Measurements from ENCODE around the gene SAFB. TPM values are rescaled to one million over a fixed set of nuclear protein-coding genes. Genes with fewer than 3 reads are reported as not detected.

SAFB gene
- polyA plus RNA-seq, 1 donor from 2014 or later, result 89.8 TPM

DNA sequence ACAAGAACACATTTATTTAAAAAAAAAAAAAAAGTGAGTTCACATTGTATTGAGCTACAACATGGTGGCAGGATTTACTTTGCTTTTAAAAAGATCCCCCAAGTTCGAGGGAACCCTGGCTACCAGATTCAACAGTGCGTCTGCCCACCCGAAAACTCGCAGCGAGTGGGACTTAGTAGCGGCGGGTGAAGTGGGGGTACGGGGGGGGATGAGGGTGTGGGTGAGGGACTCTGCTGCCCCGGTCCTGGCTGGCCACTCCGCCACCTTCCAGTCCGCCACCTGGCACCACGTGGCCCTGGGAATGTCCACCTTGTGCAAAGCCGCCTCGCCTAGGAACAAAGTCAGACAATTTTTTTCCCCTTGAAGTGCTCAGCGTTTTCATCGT is 35.8 kb upstream of the SAFB start:
- Histone ChIP-seq H4K20me1 (ENCODE audit: insufficient read depth) (no peaks in the 10 kb centered on the region), H3K4me3 (ENCODE audit: low read length) (no peak overlapping the region), H3K36me3 (ENCODE audit: insufficient read depth, low read length) (no peaks in the 10 kb centered on the region), H3K27me3 (ENCODE audit: insufficient read depth, low read depth, low read length) (no peaks in the 10 kb centered on the region), H3K4me2 (ENCODE audit: low read length) (no peak overlapping the region), H3K9me3 (ENCODE audit: low read length) (no peaks in the 10 kb centered on the region), H3K79me2 (replicated peaks; ENCODE audit: insufficient read depth, low read length) (no peaks in the 10 kb centered on the region), H2AFZ (ENCODE audit: low read depth, low read length) (no peak overlapping the region), H3F3A (ENCODE audit: insufficient read depth, low read length, poor library complexity, severe bottlenecking) (no peaks in the 10 kb centered on the region), H3K9me2 (ENCODE audit: insufficient read depth, low read length) (no peaks in the 10 kb centered on the region), H3K27ac (ENCODE audit: low read length) (no peak overlapping the region), H3K9ac (ENCODE audit: low read length) (no peak overlapping the region)
- TF ChIP-seq, protein P1, sequence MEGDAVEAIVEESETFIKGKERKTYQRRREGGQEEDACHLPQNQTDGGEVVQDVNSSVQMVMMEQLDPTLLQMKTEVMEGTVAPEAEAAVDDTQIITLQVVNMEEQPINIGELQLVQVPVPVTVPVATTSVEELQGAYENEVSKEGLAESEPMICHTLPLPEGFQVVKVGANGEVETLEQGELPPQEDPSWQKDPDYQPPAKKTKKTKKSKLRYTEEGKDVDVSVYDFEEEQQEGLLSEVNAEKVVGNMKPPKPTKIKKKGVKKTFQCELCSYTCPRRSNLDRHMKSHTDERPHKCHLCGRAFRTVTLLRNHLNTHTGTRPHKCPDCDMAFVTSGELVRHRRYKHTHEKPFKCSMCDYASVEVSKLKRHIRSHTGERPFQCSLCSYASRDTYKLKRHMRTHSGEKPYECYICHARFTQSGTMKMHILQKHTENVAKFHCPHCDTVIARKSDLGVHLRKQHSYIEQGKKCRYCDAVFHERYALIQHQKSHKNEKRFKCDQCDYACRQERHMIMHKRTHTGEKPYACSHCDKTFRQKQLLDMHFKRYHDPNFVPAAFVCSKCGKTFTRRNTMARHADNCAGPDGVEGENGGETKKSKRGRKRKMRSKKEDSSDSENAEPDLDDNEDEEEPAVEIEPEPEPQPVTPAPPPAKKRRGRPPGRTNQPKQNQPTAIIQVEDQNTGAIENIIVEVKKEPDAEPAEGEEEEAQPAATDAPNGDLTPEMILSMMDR (IDR thresholded peaks at IDR 0.05; ENCODE audit: poor library complexity, severe bottlenecking), result no peak
- TF ChIP-seq SMC3 (conservative IDR thresholded peaks at IDR 0.05; ENCODE audit: poor library complexity) (no peak), TAF1 (IDR thresholded peaks at IDR 0.05; ENCODE audit: low read depth) (no peak), RAD21 (conservative IDR thresholded peaks at IDR 0.05) (no peak), POLR2AphosphoS5 (IDR thresholded peaks at IDR 0.05) (no peak), EZH2 (IDR thresholded peaks at IDR 0.05; ENCODE audit: borderline replicate concordance, insufficient read depth, low read length, poor library complexity, severe bottlenecking) (no peak), MXI1 (conservative IDR thresholded peaks at IDR 0.05; ENCODE audit: poor library complexity, severe bottlenecking) (no peak), EP300 (conservative IDR thresholded peaks at IDR 0.05; ENCODE audit: poor library complexity, severe bottlenecking) (no peak)
- TF ChIP-seq, protein P2, sequence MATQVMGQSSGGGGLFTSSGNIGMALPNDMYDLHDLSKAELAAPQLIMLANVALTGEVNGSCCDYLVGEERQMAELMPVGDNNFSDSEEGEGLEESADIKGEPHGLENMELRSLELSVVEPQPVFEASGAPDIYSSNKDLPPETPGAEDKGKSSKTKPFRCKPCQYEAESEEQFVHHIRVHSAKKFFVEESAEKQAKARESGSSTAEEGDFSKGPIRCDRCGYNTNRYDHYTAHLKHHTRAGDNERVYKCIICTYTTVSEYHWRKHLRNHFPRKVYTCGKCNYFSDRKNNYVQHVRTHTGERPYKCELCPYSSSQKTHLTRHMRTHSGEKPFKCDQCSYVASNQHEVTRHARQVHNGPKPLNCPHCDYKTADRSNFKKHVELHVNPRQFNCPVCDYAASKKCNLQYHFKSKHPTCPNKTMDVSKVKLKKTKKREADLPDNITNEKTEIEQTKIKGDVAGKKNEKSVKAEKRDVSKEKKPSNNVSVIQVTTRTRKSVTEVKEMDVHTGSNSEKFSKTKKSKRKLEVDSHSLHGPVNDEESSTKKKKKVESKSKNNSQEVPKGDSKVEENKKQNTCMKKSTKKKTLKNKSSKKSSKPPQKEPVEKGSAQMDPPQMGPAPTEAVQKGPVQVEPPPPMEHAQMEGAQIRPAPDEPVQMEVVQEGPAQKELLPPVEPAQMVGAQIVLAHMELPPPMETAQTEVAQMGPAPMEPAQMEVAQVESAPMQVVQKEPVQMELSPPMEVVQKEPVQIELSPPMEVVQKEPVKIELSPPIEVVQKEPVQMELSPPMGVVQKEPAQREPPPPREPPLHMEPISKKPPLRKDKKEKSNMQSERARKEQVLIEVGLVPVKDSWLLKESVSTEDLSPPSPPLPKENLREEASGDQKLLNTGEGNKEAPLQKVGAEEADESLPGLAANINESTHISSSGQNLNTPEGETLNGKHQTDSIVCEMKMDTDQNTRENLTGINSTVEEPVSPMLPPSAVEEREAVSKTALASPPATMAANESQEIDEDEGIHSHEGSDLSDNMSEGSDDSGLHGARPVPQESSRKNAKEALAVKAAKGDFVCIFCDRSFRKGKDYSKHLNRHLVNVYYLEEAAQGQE (IDR thresholded peaks at IDR 0.05; ENCODE audit: borderline replicate concordance), result no peak

DNA sequence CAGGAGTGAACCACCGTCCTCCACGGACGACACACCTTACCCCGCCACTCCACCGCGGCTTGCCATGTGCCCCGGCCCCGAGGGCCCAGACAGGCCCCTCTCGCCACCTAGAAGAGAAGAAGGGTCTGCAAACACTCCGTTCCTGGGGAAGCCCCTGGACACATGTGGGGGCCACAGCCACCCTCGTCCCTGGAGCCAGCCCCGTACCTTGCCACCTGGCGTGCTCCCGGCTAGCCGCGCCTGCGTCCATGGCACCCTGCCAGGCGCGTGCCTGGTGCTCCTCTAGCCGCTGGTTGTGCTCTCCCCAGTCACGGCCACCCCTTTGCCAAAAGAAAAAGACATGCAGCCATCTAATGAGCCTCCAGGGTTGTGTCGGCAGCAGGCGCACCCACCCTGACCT is 35.2 kb upstream of the SAFB start:
- TF ChIP-seq RAD21 (conservative IDR thresholded peaks at IDR 0.05) (no peak), SMC3 (conservative IDR thresholded peaks at IDR 0.05; ENCODE audit: poor library complexity) (no peak), EP300 (conservative IDR thresholded peaks at IDR 0.05; ENCODE audit: poor library complexity, severe bottlenecking) (no peak), POLR2AphosphoS5 (IDR thresholded peaks at IDR 0.05) (no peak), MXI1 (conservative IDR thresholded peaks at IDR 0.05; ENCODE audit: poor library complexity, severe bottlenecking) (no peak), EZH2 (IDR thresholded peaks at IDR 0.05; ENCODE audit: borderline replicate concordance, insufficient read depth, low read length, poor library complexity, severe bottlenecking) (no peak), TAF1 (IDR thresholded peaks at IDR 0.05; ENCODE audit: low read depth) (no peak)
- TF ChIP-seq, protein P1 (IDR thresholded peaks at IDR 0.05; ENCODE audit: poor library complexity, severe bottlenecking), result no peak
- TF ChIP-seq, protein P2 (IDR thresholded peaks at IDR 0.05; ENCODE audit: borderline replicate concordance), result no peak
- no peak overlapping the region for H3K9ac ChIP-seq (ENCODE audit: low read length)
- H3K4me2 ChIP-seq (ENCODE audit: low read length), result no peak overlapping the region
- H4K20me1 ChIP-seq (ENCODE audit: insufficient read depth), result no peaks in the 10 kb centered on the region
- no peak overlapping the region for H2AFZ ChIP-seq (ENCODE audit: low read depth, low read length)
- no peaks in the 10 kb centered on the region for H3K27me3 ChIP-seq (ENCODE audit: insufficient read depth, low read depth, low read length)
- H3K36me3 ChIP-seq (ENCODE audit: insufficient read depth, low read length), result no peaks in the 10 kb centered on the region
- H3K27ac ChIP-seq (ENCODE audit: low read length), result no peak overlapping the region
- H3K9me2 ChIP-seq (ENCODE audit: insufficient read depth, low read length), result no peaks in the 10 kb centered on the region
- H3K4me3 ChIP-seq (ENCODE audit: low read length), result no peak overlapping the region
- no peaks in the 10 kb centered on the region for H3K9me3 ChIP-seq (ENCODE audit: low read length)
- no peaks in the 10 kb centered on the region for H3F3A ChIP-seq (ENCODE audit: insufficient read depth, low read length, poor library complexity, severe bottlenecking)
- H3K79me2 ChIP-seq (replicated peaks; ENCODE audit: insufficient read depth, low read length), result no peaks in the 10 kb centered on the region
